IMR-90 (cell line): ENCODE results near the gene FAM149A. TPM values are rescaled to one million over a fixed set of nuclear protein-coding genes. Genes with fewer than 3 reads are reported as not detected.
A peak's percentile ranks its signal among the peaks of the same experiment; 100 is the strongest.

ENCODE experiments used
- ATAC-seq: fragments of 200-7000 bp; cut with Tn5 transposase; 2 replicates; pipeline ENCODE4 v1.9.1; 2020; ENCODE audit warnings: low read depth, mild to moderate bottlenecking, moderate library complexity
- BruUV-seq: library from RNA; stranded (reverse); fragments of 400-500 nt; replicated peaks from 2 replicates; lab custom pipeline; 2021; lab: Mats Ljungman, UMichigan
- CTCF ChIA-PET: fragments of 300-600 bp; formaldehyde crosslinking; extraction: SDS; loops from one replicate; lab custom pipeline; 2021; ENCODE audit warnings: antibody characterized with exemption; lab: Yijun Ruan, JAX
- POLR2A ChIA-PET: fragments of 300-600 bp; sonication (Branson Sonifier 250); formaldehyde crosslinking; loops from one replicate; lab custom pipeline; 2022; ENCODE audit warnings: antibody characterized with exemption; ENCODE audit not compliant: unreplicated experiment; lab: Charles Lee
- DNase-seq: peaks from one replicate; pipeline ENCODE4 v3.0.0; 2013
- H2AFZ ChIP-seq: replicated peaks from 2 replicates; pipeline ENCODE3; 2013; ENCODE audit warnings: low read length, mild to moderate bottlenecking; ENCODE audit not compliant: poor library complexity
- H2AK5ac ChIP-seq: 2 replicates; pipeline ENCODE4 v1.6.1; 2013; ENCODE audit warnings: low read depth, low read length, inconsistent platforms
- H2AK9ac ChIP-seq: replicated peaks from 2 replicates; pipeline ENCODE3; 2013; ENCODE audit warnings: mild to moderate bottlenecking, low read depth, low read length, moderate library complexity; ENCODE audit not compliant: poor library complexity
- H2BK120ac ChIP-seq: 2 replicates; pipeline ENCODE4 v1.6.1; 2013; ENCODE audit warnings: low read depth, low read length, inconsistent platforms
- H2BK15ac ChIP-seq: 3 replicates; pipeline ENCODE4 v1.6.1; 2013; ENCODE audit warnings: low read depth, low read length, inconsistent platforms
- H2BK20ac ChIP-seq: 2 replicates; pipeline ENCODE4 v1.6.1; 2013; ENCODE audit warnings: low read depth, mild to moderate bottlenecking, inconsistent platforms, low read length, moderate library complexity
- H2BK5ac ChIP-seq: 2 replicates; pipeline ENCODE4 v1.6.1; 2013; ENCODE audit warnings: mild to moderate bottlenecking, low read depth, low read length, inconsistent platforms; ENCODE audit not compliant: poor library complexity, severe bottlenecking
- H3K14ac ChIP-seq: replicated peaks from 2 replicates; pipeline ENCODE4 v1.6.1; 2013; ENCODE audit warnings: low read depth, low read length, inconsistent platforms
- H3K18ac ChIP-seq: 2 replicates; pipeline ENCODE4 v1.6.1; 2013; ENCODE audit warnings: low read depth, low read length, control low read depth
- H3K23ac ChIP-seq: 2 replicates; pipeline ENCODE4 v1.6.1; 2013; ENCODE audit warnings: low read depth, low read length, inconsistent platforms
- H3K27ac ChIP-seq: 2 replicates; pipeline ENCODE4 v1.5.1; 2013; ENCODE audit warnings: mild to moderate bottlenecking, control low read depth, low read length; ENCODE audit not compliant: insufficient read depth
- H3K27me3 ChIP-seq: 2 replicates; pipeline ENCODE4 v1.6.1; 2013; ENCODE audit warnings: low read length; ENCODE audit not compliant: control insufficient read depth, insufficient read depth
- H3K36me3 ChIP-seq: 2 replicates; pipeline ENCODE4 v1.6.1; 2013; ENCODE audit warnings: low read length, mixed read lengths; ENCODE audit not compliant: control insufficient read depth, insufficient read depth
- H3K4ac ChIP-seq: 2 replicates; pipeline ENCODE4 v1.6.1; 2013; ENCODE audit warnings: low read depth, low read length, inconsistent platforms
- H3K4me1 ChIP-seq: 2 replicates; pipeline ENCODE4 v1.6.1; 2013; ENCODE audit warnings: low read length, mixed read lengths; ENCODE audit not compliant: control insufficient read depth, insufficient read depth
- H3K4me2 ChIP-seq: 2 replicates; pipeline ENCODE4 v1.6.1; 2013; ENCODE audit warnings: low read depth, mild to moderate bottlenecking, control low read depth, low read length, moderate library complexity
- H3K4me3 ChIP-seq: 2 replicates; pipeline ENCODE4 v1.5.1; 2013; ENCODE audit warnings: low read depth, mild to moderate bottlenecking, control low read depth, low read length, moderate library complexity; ENCODE audit not compliant: insufficient read depth
- H3K56ac ChIP-seq: 2 replicates; pipeline ENCODE4 v1.6.1; 2013; ENCODE audit warnings: low read length, inconsistent platforms; ENCODE audit not compliant: insufficient read depth; ENCODE audit errors: extremely low read depth
- H3K79me1 ChIP-seq, 2 experiments: 2 replicates each; pipeline ENCODE4 v1.6.1; 2013; ENCODE audit warnings: low read length in 2 of 2, inconsistent platforms in 1 of 2, low read depth in 1 of 2
- H3K9ac ChIP-seq: 2 replicates; pipeline ENCODE4 v1.6.1; 2013; ENCODE audit warnings: low read depth, low read length, control low read depth
- H3K9me1 ChIP-seq: 2 replicates; pipeline ENCODE4 v1.6.1; 2013; ENCODE audit warnings: low read length, inconsistent platforms; ENCODE audit not compliant: insufficient read depth
- H3K9me3 ChIP-seq: 2 replicates; pipeline ENCODE4 v1.6.1; 2013; ENCODE audit warnings: low read length; ENCODE audit not compliant: control insufficient read depth, insufficient read depth
- H4K20me1 ChIP-seq: 2 replicates; pipeline ENCODE4 v1.6.1; 2013; ENCODE audit warnings: low read length, inconsistent platforms; ENCODE audit not compliant: insufficient read depth
- H4K5ac ChIP-seq: 2 replicates; pipeline ENCODE4 v1.6.1; 2013; ENCODE audit warnings: mild to moderate bottlenecking, low read depth, low read length, control low read depth
- H4K8ac ChIP-seq, 2 experiments: 2 replicates each; pipeline ENCODE4 v1.6.1; 2013; ENCODE audit warnings: low read depth in 2 of 2, low read length in 2 of 2, control low read depth in 1 of 2, inconsistent platforms in 1 of 2
- H4K91ac ChIP-seq: 2 replicates; pipeline ENCODE4 v1.6.1; 2013; ENCODE audit warnings: low read depth, low read length, inconsistent platforms; ENCODE audit not compliant: insufficient read depth
- FOS ChIP-seq: fragments of 150-350 bp; IDR thresholded peaks from 2 replicates; pipeline ENCODE4 v1.6.1; 2016; ENCODE audit warnings: low read depth, low read length
- MAFK ChIP-seq: IDR thresholded peaks from 2 replicates; pipeline ENCODE4 v1.6.1; 2012; ENCODE audit warnings: low read depth, low read length, improper control_type of control experiment
- MAZ ChIP-seq: IDR thresholded peaks from 2 replicates; pipeline ENCODE4 v1.6.1; 2012; ENCODE audit warnings: low read depth, mild to moderate bottlenecking, low read length, improper control_type of control experiment, moderate library complexity, borderline replicate concordance
- POLR2A ChIP-seq: IDR thresholded peaks from 2 replicates; pipeline ENCODE4 v1.6.1; 2012; ENCODE audit warnings: mild to moderate bottlenecking, low read depth, low read length
- RCOR1 ChIP-seq: IDR thresholded peaks from 2 replicates; pipeline ENCODE4 v1.6.1; 2012; ENCODE audit warnings: mild to moderate bottlenecking, low read length, improper control_type of control experiment; ENCODE audit not compliant: insufficient replicate concordance
- WGBS, 2 experiments: methylation state at CpG; one replicate each; pipeline versions ENCODE4 v1.1.5 to v1.1.7; 2013; ENCODE audit warnings: missing lambda C conversion rate in 2 of 2; ENCODE audit not compliant: insufficient read length in 1 of 2; ENCODE audit errors: extremely low coverage in 2 of 2; 5-methylcytosine and 5-hydroxymethylcytosine counted together
- dilution Hi-C: fragments of 300-500 bp; cut with HindIII; formaldehyde crosslinking; loops from one replicate; pipeline ENCODE4 v1.14.3; 2018; ENCODE audit warnings: low sequenced_read_pairs; ENCODE audit not compliant: unreplicated experiment
- in situ Hi-C: fragments of 300-500 bp; cut with MboI; formaldehyde crosslinking; loops from 3 replicates; pipeline ENCODE4 v1.14.3; 2019; ENCODE audit warnings: low sequenced_read_pairs, inconsistent platforms, mixed read lengths
- intact Hi-C: fragments of 100-400 bp; cut with micrococcal nuclease; formaldehyde crosslinking; loops from 2 replicates; pipeline ENCODE4 v1.10.0; 2022
- polyA plus RNA-seq, 3 experiments: library from polyadenylated mRNA; depleted of rRNA; stranded (reverse); fragments of >200 nt; gene quantifications; 2 replicates each; pipeline ENCODE4 v1.2.3, GENCODE V29; 2012; ENCODE audit warnings: low replicate concordance in 1 of 3
- total RNA-seq: library from RNA; depleted of rRNA; stranded (reverse); fragments of >200 nt; gene quantifications from 2 replicates; pipeline ENCODE4 v1.2.3, GENCODE V29; 2012
- TF ChIP-seq, protein P1 (sequence below): fragments of 150-350 bp; IDR thresholded peaks from 2 replicates; pipeline ENCODE4 v1.6.1; 2016; ENCODE audit warnings: low read depth, mild to moderate bottlenecking, low read length, moderate library complexity, borderline replicate concordance

FAM149A gene
- total and polyA plus RNA-seq, 2 of the 4 experiments (the other 2 are of a cell fraction), result 0.54 to 0.70 TPM

DNA sequence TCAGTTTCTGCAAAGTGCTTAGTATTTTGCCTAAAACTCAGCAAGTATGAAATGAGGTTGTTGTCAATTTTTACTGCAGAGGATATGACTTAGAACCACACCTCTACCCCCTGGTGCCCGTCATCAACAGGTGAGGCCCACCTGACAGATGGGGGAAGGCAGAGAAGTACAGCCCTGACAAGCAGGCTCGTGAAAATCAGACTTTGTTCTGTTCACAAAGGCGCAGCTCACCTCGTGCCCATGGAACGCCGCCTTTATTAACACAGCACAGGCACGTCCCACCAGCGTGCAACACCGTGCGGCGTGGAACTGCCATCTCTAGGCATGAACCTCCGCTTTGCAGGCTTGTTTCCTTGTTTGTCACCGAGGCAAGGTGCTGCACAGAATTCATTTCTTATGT is 100.2 kb downstream of the FAM149A start:
- no TSS peak for BruUV-seq
- H2AFZ ChIP-seq, result peak overlapping the region; percentile 76
- H2BK120ac ChIP-seq, result no peak overlapping the region

More for the DNA sequence above, 100.2 kb downstream of the FAM149A start:
- H3K4me1 ChIP-seq, result no peaks in the 10 kb centered on the region; the same call in 1 of the 2 replicates
- ChIA-PET CTCF (interaction anchor here (0.6 kb wide), 1 partner anchor 970 kb away, joined by 3 read pairs; no protein-coding TSS in a partner anchor), POLR2A (no interaction called here)
- peak overlapping the region; percentile 60 for H4K5ac ChIP-seq
- H3K9ac ChIP-seq, result peak overlapping the region; percentile 35
- 0 out of 2 replicates have a peak overlapping the region, but pooled peaks have one; percentile 36 for H3K14ac ChIP-seq
- H3K56ac ChIP-seq, result no peak overlapping the region
- no peaks in the 10 kb centered on the region for H3K79me1 ChIP-seq
- no peak overlapping the region for H2BK5ac ChIP-seq
- TF ChIP-seq, protein P1, sequence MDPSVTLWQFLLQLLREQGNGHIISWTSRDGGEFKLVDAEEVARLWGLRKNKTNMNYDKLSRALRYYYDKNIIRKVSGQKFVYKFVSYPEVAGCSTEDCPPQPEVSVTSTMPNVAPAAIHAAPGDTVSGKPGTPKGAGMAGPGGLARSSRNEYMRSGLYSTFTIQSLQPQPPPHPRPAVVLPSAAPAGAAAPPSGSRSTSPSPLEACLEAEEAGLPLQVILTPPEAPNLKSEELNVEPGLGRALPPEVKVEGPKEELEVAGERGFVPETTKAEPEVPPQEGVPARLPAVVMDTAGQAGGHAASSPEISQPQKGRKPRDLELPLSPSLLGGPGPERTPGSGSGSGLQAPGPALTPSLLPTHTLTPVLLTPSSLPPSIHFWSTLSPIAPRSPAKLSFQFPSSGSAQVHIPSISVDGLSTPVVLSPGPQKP, result no peak
- TF ChIP-seq RCOR1 (no peak), POLR2A (no peak), MAZ (no peak), FOS (no peak), MAFK (no peak)
- H2AK5ac ChIP-seq, result no peak overlapping the region; the same call in 1 of the 2 replicates
- in situ Hi-C loops (no loop called here), dilution Hi-C loops (no loop called here), intact Hi-C loops (no loop called here)
- peak overlapping the region; percentile 24; the same call in 1 of the 2 replicates for H4K91ac ChIP-seq
- H4K20me1 ChIP-seq, result no peaks in the 10 kb centered on the region
- H2BK15ac ChIP-seq, result no peak overlapping the region
- H2BK20ac ChIP-seq, result no peak overlapping the region
- DNase-seq, result no peak
- peak overlapping the region; percentile 38 for H2AK9ac ChIP-seq
- H3K4me3 ChIP-seq, result peak overlapping the region; percentile 53
- ATAC-seq, result no peak
- peaks cover 4% of the 10 kb centered on the region; the same call in 1 of the 2 replicates for H3K9me1 ChIP-seq
- 0 out of 2 replicates have a peak overlapping the region, but pooled peaks have one; percentile 44 for H3K23ac ChIP-seq
- H3K27ac ChIP-seq, result no peak overlapping the region
- H3K4ac ChIP-seq, result peak overlapping the region; percentile 52; the same call in 1 of the 2 replicates
- H3K9me3 ChIP-seq, result peaks cover 3% of the 10 kb centered on the region; the same call in 1 of the 2 replicates
- H3K18ac ChIP-seq, result no peak overlapping the region; the same call in 1 of the 2 replicates
- H3K27me3 ChIP-seq, result no peaks in the 10 kb centered on the region
- H4K8ac ChIP-seq, result peak overlapping the region; percentile 71 to 85
- peak overlapping the region; percentile 77 for H3K4me2 ChIP-seq
- 86% methylated on average over 12 of the region's 13 CpGs; no CpG with 5 or more reads in 1 of the 2 experiments for WGBS, 2 experiments
- H3K36me3 ChIP-seq, result peaks cover 2% of the 10 kb centered on the region; the same call in 1 of the 2 replicates
